SK-N-MC (cell line): ENCODE results near the gene PHACTR4.
"Not testable (repeated sequence)": the region's sequence is repeated elsewhere in the genome, so short reads cannot be mapped to it uniquely, and the experiment has no call there.

ENCODE experiments used
- DNase-seq: peaks from one replicate; pipeline ENCODE4 v3.0.0-alpha.2; 2011; ENCODE audit warnings: low read depth, low spot score
- H3K27ac ChIP-seq: fragments of 200-600 bp; sonication (generic); 2 replicates; pipeline ENCODE4 v1.5.1; 2016; ENCODE audit warnings: mixed run types
- H3K36me3 ChIP-seq: fragments of 200-600 bp; sonication (generic); 2 replicates; pipeline ENCODE4 v1.6.1; 2017; ENCODE audit warnings: antibody characterized with exemption, low read length, mixed read lengths; ENCODE audit not compliant: insufficient read depth
- H3K4me3 ChIP-seq: fragments of 200-600 bp; sonication (generic); 2 replicates; pipeline ENCODE4 v1.5.1; 2016
- H3K9ac ChIP-seq: fragments of 200-600 bp; sonication (generic); 2 replicates; pipeline ENCODE4 v1.8.0; 2017; ENCODE audit warnings: mixed run types, mixed read lengths; ENCODE audit not compliant: insufficient read length
- H3K9me3 ChIP-seq: fragments of 200-600 bp; sonication (generic); 2 replicates; pipeline ENCODE4 v1.6.1; 2017; ENCODE audit warnings: low read depth, mild to moderate bottlenecking, antibody characterized with exemption, low read length, moderate library complexity, mixed read lengths
- EZH2 ChIP-seq: fragments of 200-600 bp; sonication (generic); IDR thresholded peaks from one replicate; pipeline ENCODE4 v1.6.1; 2017; ENCODE audit warnings: antibody characterized with exemption
- FOXP2 ChIP-seq: optimal IDR thresholded peaks from 2 replicates; pipeline ENCODE3; 2011; ENCODE audit warnings: mild to moderate bottlenecking, moderate library complexity; ENCODE audit not compliant: insufficient read depth; ENCODE audit errors: extremely low read length, control extremely low read depth
- POLR2AphosphoS5 ChIP-seq: IDR thresholded peaks from 2 replicates; pipeline ENCODE4 v1.6.1; 2012; ENCODE audit warnings: mild to moderate bottlenecking, low read depth, low read length, borderline replicate concordance

The PHACTR4 gene

GRCh38 chr1:28449904-28450303, 80.4 kb downstream of the PHACTR4 start:
- no peak for TF ChIP-seq FOXP2
- TF ChIP-seq EZH2, result no peak
- TF ChIP-seq POLR2AphosphoS5, result no peak
- no peaks in the 10 kb centered on the region for H3K9me3 ChIP-seq
- DNase-seq, result no peak
- no peak overlapping the region for H3K9ac ChIP-seq
- no peak overlapping the region for H3K27ac ChIP-seq
- H3K4me3 ChIP-seq, result no peak overlapping the region
- no peaks in the 10 kb centered on the region for H3K36me3 ChIP-seq

GRCh38 chr1:28450561-28450960, 81.0 kb downstream of the PHACTR4 start:
- Histone ChIP-seq H3K9me3 (no peaks in the 10 kb centered on the region), H3K36me3 (no peaks in the 10 kb centered on the region), H3K9ac (no peak overlapping the region), H3K27ac (no peak overlapping the region), H3K4me3 (no peak overlapping the region)
- DNase-seq, result no peak
- TF ChIP-seq FOXP2 (no peak), EZH2 (no peak), POLR2AphosphoS5 (no peak)

- Histone ChIP-seq H3K27ac (no peak overlapping the region), H3K9me3 (no peaks in the 10 kb centered on the region), H3K9ac (no peak overlapping the region), H3K4me3 (no peak overlapping the region), H3K36me3 (no peaks in the 10 kb centered on the region)
- TF ChIP-seq POLR2AphosphoS5 (no peak), FOXP2 (no peak), EZH2 (no peak)
- DNase-seq, result no peak
Measured at GRCh38 chr1:28451011-28451410, 81.5 kb downstream of the PHACTR4 start.

- DNase-seq, result no peak
- Histone ChIP-seq H3K9ac (no peak overlapping the region), H3K4me3 (no peak overlapping the region), H3K9me3 (no peaks in the 10 kb centered on the region), H3K36me3 (peaks cover 16% of the 10 kb centered on the region), H3K27ac (peak overlapping the region; percentile 53)
- TF ChIP-seq POLR2AphosphoS5 (no peak), EZH2 (no peak), FOXP2 (no peak)
Measured at GRCh38 chr1:28456078-28456477, 86.5 kb downstream of the PHACTR4 start.

GRCh38 chr1:28457678-28458077, 88.1 kb downstream of the PHACTR4 start:
- TF ChIP-seq EZH2 (no peak), POLR2AphosphoS5 (no peak), FOXP2 (no peak)
- DNase-seq, result no peak
- peaks cover 16% of the 10 kb centered on the region for H3K36me3 ChIP-seq
- H3K27ac ChIP-seq, result no peak overlapping the region
- no peaks in the 10 kb centered on the region for H3K9me3 ChIP-seq
- H3K9ac ChIP-seq, result no peak overlapping the region
- no peak overlapping the region for H3K4me3 ChIP-seq

DNA sequence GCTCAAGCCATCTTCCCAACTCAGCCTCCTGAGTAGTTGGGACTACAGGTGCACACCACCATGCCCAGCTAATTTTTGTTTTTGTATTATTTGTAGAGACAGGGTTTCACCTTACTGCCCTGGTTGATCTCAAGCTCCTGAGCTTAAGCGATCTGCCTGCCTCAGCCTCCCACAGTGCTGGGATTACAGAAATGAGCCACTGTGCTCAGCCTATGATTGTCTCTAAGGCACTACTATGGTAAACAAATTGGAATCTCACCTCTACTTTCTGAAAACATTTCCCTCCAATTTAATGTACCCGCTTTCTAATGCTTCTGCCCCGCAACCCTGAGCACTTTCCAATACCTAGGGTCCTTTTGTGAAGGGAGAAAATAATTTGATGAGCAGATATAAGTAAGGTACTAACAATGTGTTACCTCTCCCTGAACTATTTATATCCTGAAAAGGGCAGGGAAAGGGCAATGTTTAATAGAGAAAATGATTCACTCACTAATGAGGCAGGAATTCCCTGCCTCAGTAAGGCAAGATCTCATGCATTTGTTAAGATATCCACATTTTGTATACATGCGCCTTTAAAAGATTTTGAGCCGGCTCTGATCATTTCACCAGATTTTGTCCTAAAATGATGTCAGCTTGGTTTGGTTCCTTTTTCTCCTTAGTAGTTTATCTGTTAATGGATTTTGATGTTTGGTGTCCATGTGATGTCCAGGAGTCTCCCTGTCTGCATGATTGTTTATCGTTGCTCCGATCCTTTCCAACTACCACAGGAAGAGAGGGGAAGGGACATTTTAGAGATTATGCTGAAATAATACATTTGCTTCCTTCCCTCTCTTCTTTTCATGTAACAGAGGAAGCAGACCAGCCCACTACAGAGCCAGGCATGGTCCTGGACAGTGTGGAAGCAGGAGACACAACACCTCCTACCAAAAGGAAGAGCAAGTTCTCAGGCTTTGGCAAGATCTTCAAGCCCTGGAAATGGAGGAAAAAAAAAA, 89.0 kb downstream of the PHACTR4 start:
- Histone ChIP-seq H3K36me3 (peaks cover 16% of the 10 kb centered on the region), H3K27ac (no peak overlapping the region), H3K4me3 (no peak overlapping the region), H3K9ac (no peak overlapping the region), H3K9me3 (no peaks in the 10 kb centered on the region)
- TF ChIP-seq POLR2AphosphoS5 (no peak), EZH2 (no peak), FOXP2 (no peak)
- no peak for DNase-seq

- H3K36me3 ChIP-seq, result peaks cover 19% of the 10 kb centered on the region
- no peak for TF ChIP-seq EZH2
- TF ChIP-seq FOXP2, result no peak
- no peak for TF ChIP-seq POLR2AphosphoS5
Measured at GRCh38 chr1:28466226-28466778, 96.8 kb downstream of the PHACTR4 start.

DNA sequence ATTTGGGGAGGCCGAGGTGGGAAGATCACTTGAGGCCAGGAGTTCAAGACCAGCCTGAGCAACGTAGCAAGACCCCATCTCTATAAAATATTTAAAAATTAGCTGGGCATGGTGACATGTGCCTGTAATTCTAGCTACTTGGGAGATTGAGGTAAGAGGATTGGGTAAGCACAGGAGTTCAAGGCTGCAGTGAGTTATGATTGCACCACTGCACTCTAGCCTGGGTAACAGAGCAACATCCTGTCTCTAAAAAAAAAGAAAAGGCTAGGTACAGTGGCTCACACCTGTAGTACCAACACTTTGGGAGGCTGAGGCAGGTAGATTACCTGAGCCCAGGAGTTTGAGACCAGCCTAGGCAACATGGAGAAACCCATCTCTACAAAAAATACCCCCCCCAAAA, 100.6 kb downstream of the PHACTR4 start:
- no peak overlapping the region for H3K27ac ChIP-seq
- H3K9me3 ChIP-seq, result no peaks in the 10 kb centered on the region
- no peak overlapping the region for H3K4me3 ChIP-seq
- no peak for DNase-seq
- H3K36me3 ChIP-seq, result peaks cover 29% of the 10 kb centered on the region
- TF ChIP-seq FOXP2 (no peak), POLR2AphosphoS5 (no peak), EZH2 (no peak)
- H3K9ac ChIP-seq, result no peak overlapping the region

More at GRCh38 chr1:28466226-28466778, 96.8 kb downstream of the PHACTR4 start:
- Histone ChIP-seq H3K9ac (no peak overlapping the region), H3K9me3 (no peaks in the 10 kb centered on the region), H3K27ac (no peak overlapping the region), H3K4me3 (no peak overlapping the region)
- no peak for DNase-seq

GRCh38 chr1:28479497-28479896, 110.0 kb downstream of the PHACTR4 start:
- H3K27ac ChIP-seq, result not testable (repeated sequence)

More at GRCh38 chr1:28479497-28479896, 110.0 kb downstream of the PHACTR4 start:
- not testable (repeated sequence) for H3K9me3 ChIP-seq, H3K4me3 ChIP-seq, DNase-seq, H3K9ac ChIP-seq
- peaks cover 57% of the 10 kb centered on the region for H3K36me3 ChIP-seq
